Kasumi-1 (cell line): ENCODE results near the gene STK39.
A peak's percentile ranks its signal among the peaks of the same experiment; 100 is the strongest.
"Not testable (repeated sequence)": the region's sequence is repeated elsewhere in the genome, so short reads cannot be mapped to it uniquely, and the experiment has no call there.

ENCODE experiments used
- DNase-seq, 2 experiments: peaks; one replicate each; lab custom pipeline; 2025; lab: John Stamatoyannopoulos, UW

The STK39 gene

GRCh38 chr2:168247341-168248261 is at the start of gene STK39:
Gene STK39 (minus strand): TSS chr2:168247595. CDS start chr2:168247435, 160 bp downstream.
- peak; percentile 82 to 83 for DNase-seq

- DNase-seq = no peak
These were observed 47.7 kb upstream of the STK39 start for GRCh38 chr2:168295051-168295450.

GRCh38 chr2:168294409-168294808 is 47.0 kb upstream of the STK39 start:
- no peak for DNase-seq

- DNase-seq = no peak
These were observed 46.4 kb upstream of the STK39 start for GRCh38 chr2:168293766-168294165.

- no peak for DNase-seq
These were observed 43.0 kb upstream of the STK39 start for GRCh38 chr2:168290391-168290790.

- no peak for DNase-seq
These were observed 42.5 kb upstream of the STK39 start for GRCh38 chr2:168289880-168290279.

GRCh38 chr2:168286535-168286934 is 39.1 kb upstream of the STK39 start:
- DNase-seq = no peak

- no peak for DNase-seq
These were observed 31.1 kb upstream of the STK39 start for GRCh38 chr2:168278424-168278888.

- DNase-seq = no peak
These were observed 29.9 kb upstream of the STK39 start for GRCh38 chr2:168277276-168277675.

- DNase-seq = no peak
These were observed 24.8 kb upstream of the STK39 start for GRCh38 chr2:168272225-168272624.

- DNase-seq = not testable (repeated sequence)
These were observed 15.5 kb upstream of the STK39 start for GRCh38 chr2:168262926-168263325.

GRCh38 chr2:168256448-168256847 is 9.1 kb upstream of the STK39 start:
- no peak for DNase-seq

GRCh38 chr2:168255866-168256265 is 8.5 kb upstream of the STK39 start:
- DNase-seq = no peak

- DNase-seq = no peak
These were observed 7.7 kb upstream of the STK39 start for GRCh38 chr2:168255103-168255502.

GRCh38 chr2:168254158-168254935 is 7.0 kb upstream of the STK39 start:
- no peak for DNase-seq

GRCh38 chr2:168253379-168253778 is 6.0 kb upstream of the STK39 start:
- peak in 1 of 2 experiments; percentile 24 for DNase-seq

- DNase-seq = no peak
These were observed 5.6 kb upstream of the STK39 start for GRCh38 chr2:168252976-168253375.

GRCh38 chr2:168246483-168247340 is 683 bp downstream of the STK39 start:
- DNase-seq = peak; percentile 65 to 73

- DNase-seq = peak in 1 of 2 experiments; percentile 55
These were observed 1.3 kb downstream of the STK39 start for GRCh38 chr2:168246072-168246482.

- DNase-seq = no peak
These were observed 2.1 kb downstream of the STK39 start for GRCh38 chr2:168245074-168245825.

GRCh38 chr2:168244318-168244717 is 3.1 kb downstream of the STK39 start:
- DNase-seq = no peak
